ENCODE measurements around the gene ATXN1. TPM values are rescaled to one million over a fixed set of nuclear protein-coding genes. Genes with fewer than 3 reads are reported as not detected.
A peak's percentile ranks its signal among the peaks of the same experiment; 100 is the strongest.

ATXN1 gene
- total and polyA plus RNA-seq, 7 donors = 1.3 to 50.9 (median 21.6) TPM

- no peaks in the 10 kb centered on the region for H3K9me3 ChIP-seq
- no peaks in the 10 kb centered on the region for H3K36me3 ChIP-seq (ENCODE audit: insufficient read depth in 1 of 2, low read depth in 1 of 2)
- no peak for ATAC-seq
- no peak for TF ChIP-seq CTCF (IDR thresholded peaks at IDR 0.05)
- WGBS, 3 donors = 77 to 98% (median 82%) methylated on average over 8 of the region's 8 CpGs
- no peaks in the 10 kb centered on the region for H3K27me3 ChIP-seq (ENCODE audit: insufficient read depth in 3 of 3, low read length in 2 of 3)
- H3K4me3 ChIP-seq = peak overlapping the region; percentile 59
- H3K27ac ChIP-seq = peak overlapping the region; percentile 99
- intact Hi-C loops (cut with DNase I) = loop anchor here in 1 of 2 donors (5.0 kb wide), 1 partner anchor 37 kb away; no protein-coding TSS in a partner anchor
- no peak for DNase-seq
- peaks cover 63% of the 10 kb centered on the region for H3K4me1 ChIP-seq
Measured at GRCh38 chr6:16318953-16319720, 442.1 kb downstream of the ATXN1 start.

DNA sequence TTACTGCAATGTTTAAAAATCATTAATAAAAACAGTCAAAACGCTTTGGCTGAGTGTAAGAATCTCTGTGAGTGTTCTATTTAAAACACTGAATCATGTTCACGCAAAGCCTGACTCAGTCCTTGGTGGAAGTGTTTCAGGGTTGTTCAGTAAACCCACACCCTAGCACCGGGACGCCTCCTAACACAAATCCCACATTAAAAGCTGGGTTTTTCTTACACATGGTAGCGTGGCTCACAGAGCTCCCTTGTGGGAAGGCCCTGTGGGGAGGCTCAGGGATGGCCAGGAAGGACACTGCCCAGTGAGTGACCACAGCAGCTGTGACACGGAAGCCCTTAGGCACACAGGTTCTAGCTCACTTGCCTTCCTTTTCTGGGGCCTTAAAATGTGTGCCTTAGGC is 442.7 kb downstream of the ATXN1 start:
- H3K4me1 ChIP-seq = peaks cover 57% of the 10 kb centered on the region
- 28 to 53% (median 34%) methylated on average over 6 of the region's 6 CpGs for WGBS, 3 donors

GRCh38 chr6:16316741-16317251 is 444.5 kb downstream of the ATXN1 start:
- peaks cover 46% of the 10 kb centered on the region for H3K4me1 ChIP-seq
- H3K4me3 ChIP-seq = no peak overlapping the region
- DNase-seq (no peak), ATAC-seq (no peak)
- peak; percentile 79 for TF ChIP-seq CTCF (IDR thresholded peaks at IDR 0.05)
- H3K27me3 ChIP-seq (ENCODE audit: insufficient read depth in 3 of 3, low read length in 2 of 3) = no peaks in the 10 kb centered on the region
- H3K9me3 ChIP-seq = no peaks in the 10 kb centered on the region
- no peaks in the 10 kb centered on the region for H3K36me3 ChIP-seq (ENCODE audit: insufficient read depth in 1 of 2, low read depth in 1 of 2)
- peak overlapping the region; percentile 99 for H3K27ac ChIP-seq
- intact Hi-C loops (cut with DNase I) = loop anchor here in 1 of 2 donors (5.0 kb wide), 1 partner anchor 34 kb away; no protein-coding TSS in a partner anchor
- WGBS, 3 donors = 22 to 38% (median 26%) methylated on average over 7 of the region's 7 CpGs

More for the DNA sequence above, 442.7 kb downstream of the ATXN1 start:
- no peaks in the 10 kb centered on the region for H3K9me3 ChIP-seq
- peak; percentile 7 to 40 (median 18) for ATAC-seq
- peak in 1 of 2 donors; percentile 34 for DNase-seq
- no peak for TF ChIP-seq CTCF (IDR thresholded peaks at IDR 0.05)
- no peak overlapping the region for H3K4me3 ChIP-seq
- peak overlapping the region; percentile 99 for H3K27ac ChIP-seq
- no peaks in the 10 kb centered on the region for H3K27me3 ChIP-seq (ENCODE audit: insufficient read depth in 3 of 3, low read length in 2 of 3)
- intact Hi-C loops (cut with DNase I) = loop anchor here in 1 of 2 donors (5.0 kb wide), 1 partner anchor 36 kb away; no protein-coding TSS in a partner anchor
- H3K36me3 ChIP-seq (ENCODE audit: insufficient read depth in 1 of 2, low read depth in 1 of 2) = no peaks in the 10 kb centered on the region

- WGBS, 3 donors = 79 to 84% (median 81%) methylated on average over 4 of the region's 4 CpGs
- intact Hi-C loops (cut with DNase I) = no loop called here
- DNase-seq = no peak
Measured at GRCh38 chr6:16314296-16314695, 447.0 kb downstream of the ATXN1 start.

More at GRCh38 chr6:16314296-16314695, 447.0 kb downstream of the ATXN1 start:
- no peak overlapping the region for H3K4me3 ChIP-seq
- no peaks in the 10 kb centered on the region for H3K27me3 ChIP-seq (ENCODE audit: insufficient read depth in 3 of 3, low read length in 2 of 3)
- H3K9me3 ChIP-seq = no peaks in the 10 kb centered on the region
- H3K27ac ChIP-seq = no peak overlapping the region
- no peak for ATAC-seq
- TF ChIP-seq CTCF (IDR thresholded peaks at IDR 0.05) = no peak
- peaks cover 23% of the 10 kb centered on the region for H3K4me1 ChIP-seq
- H3K36me3 ChIP-seq (ENCODE audit: insufficient read depth in 1 of 2, low read depth in 1 of 2) = peaks cover 0 to 3% of the 10 kb centered on the region in 2 donors

Measured in psoas muscle (tissue), 8 donors.